K562 (cell line): ENCODE data around the gene TMTC2. TPM values are rescaled to one million over a fixed set of nuclear protein-coding genes. Genes with fewer than 3 reads are reported as not detected.

ENCODE experiments used
- ATAC-seq: fragments of 200-7000 bp; cut with Tn5 transposase; 3 replicates; pipeline ENCODE4 v1.9.1; 2020; ENCODE audit warnings: moderate library complexity
- BruUV-seq: library from RNA; stranded (reverse); fragments of 400-500 nt; replicated peaks from 2 replicates; lab custom pipeline; 2021; lab: Mats Ljungman, UMichigan
- CTCF ChIA-PET: fragments of 300-600 bp; formaldehyde crosslinking; extraction: SDS; loops from one replicate; lab custom pipeline; 2021; ENCODE audit warnings: low intra/inter-chr PET ratio; lab: Yijun Ruan, JAX
- POLR2A ChIA-PET: fragments of 300-600, 350-650 bp; sonication (Branson Sonifier 250); formaldehyde crosslinking; extraction: SDS; loops from one replicate; lab custom pipeline; 2021; ENCODE audit warnings: antibody characterized with exemption, inconsistent platforms; lab: Yijun Ruan, JAX
- DNase-seq, 4 experiments: peaks; one replicate each; pipeline versions ENCODE4 v3.0.0 to v3.0.0-alpha.2; 2011 to 2018; ENCODE audit warnings: low spot score in 3 of 4, mixed read lengths in 3 of 4; ENCODE audit errors: extremely low read depth in 1 of 4
- FAIRE-seq: peaks from 2 replicates; lab custom pipeline; 2011; peaks lifted over from hg19 to GRCh38; lab: Jason Lieb, UNC
- H2AFZ ChIP-seq: 2 replicates; pipeline ENCODE4 v1.6.0; 2011; ENCODE audit warnings: low read depth, low read length, control low read depth, inconsistent platforms
- H3K27ac ChIP-seq: fragments of 200-600 bp; 3 replicates; pipeline ENCODE4 v1.8.0; 2011; ENCODE audit warnings: low read depth, mild to moderate bottlenecking, control low read depth, inconsistent platforms, low read length, moderate library complexity, mixed read lengths; ENCODE audit errors: extremely low read depth
- H3K27me3 ChIP-seq, 2 experiments: fragments of 300-600 bp in 1 of 2; 2 replicates in 1 of 2; 3 replicates in 1 of 2; pipeline versions ENCODE4 v1.6.0 to v1.8.0; 2011; ENCODE audit warnings: inconsistent platforms in 2 of 2, low read length in 2 of 2, mild to moderate bottlenecking in 1 of 2, mixed read lengths in 1 of 2, moderate library complexity in 1 of 2; ENCODE audit not compliant: control insufficient read depth in 2 of 2, insufficient read depth in 2 of 2
- H3K36me3 ChIP-seq: fragments of 300-600 bp; 3 replicates; pipeline ENCODE4 v1.8.0; 2011; ENCODE audit warnings: mild to moderate bottlenecking, low read length, inconsistent platforms; ENCODE audit not compliant: control insufficient read depth, insufficient read depth
- H3K4me1 ChIP-seq, 2 experiments: fragments of 200-600 bp in 1 of 2; replicated peaks in 1 of 2; 2 replicates in 1 of 2; 3 replicates in 1 of 2; pipeline versions ENCODE4 v1.5.1 to v1.8.0; 2011; ENCODE audit warnings: inconsistent platforms in 2 of 2, low read length in 2 of 2, mild to moderate bottlenecking in 1 of 2, mixed read lengths in 1 of 2, moderate library complexity in 1 of 2; ENCODE audit not compliant: control insufficient read depth in 2 of 2, insufficient read depth in 2 of 2
- H3K4me2 ChIP-seq: 2 replicates; pipeline ENCODE4 v1.6.1; 2011; ENCODE audit warnings: low read length, control low read depth, inconsistent platforms, mixed read lengths; ENCODE audit not compliant: insufficient read depth
- H3K4me3 ChIP-seq: fragments of 200-600 bp; sonication (generic), shearing (Covaris generic); 2 replicates; pipeline ENCODE4 v1.5.1; 2016; ENCODE audit warnings: control low read depth, inconsistent platforms
- H3K79me2 ChIP-seq: fragments of 200-600 bp; 3 replicates; pipeline ENCODE4 v1.8.0; 2011; ENCODE audit warnings: low read length, inconsistent platforms; ENCODE audit not compliant: control insufficient read depth, insufficient read depth
- H3K9ac ChIP-seq, 2 experiments: 2 replicates each; pipeline versions ENCODE4 v1.6.0 to v1.6.1; 2011; ENCODE audit warnings: low read depth in 2 of 2, low read length in 2 of 2, control low read depth in 1 of 2, inconsistent platforms in 1 of 2, mild to moderate bottlenecking in 1 of 2, mixed read lengths in 1 of 2; ENCODE audit not compliant: insufficient read depth in 1 of 2
- H3K9me1 ChIP-seq: one replicate; pipeline ENCODE4 v1.6.0; 2011; ENCODE audit warnings: inconsistent platforms, mild to moderate bottlenecking, low read length, moderate library complexity; ENCODE audit not compliant: control insufficient read depth, insufficient read depth
- H3K9me3 ChIP-seq: replicated peaks from 2 replicates; pipeline ENCODE4 v1.5.1; 2011; ENCODE audit warnings: low read depth, low read length, inconsistent platforms; ENCODE audit not compliant: control insufficient read depth, insufficient read depth
- H4K20me1 ChIP-seq: replicated peaks from 2 replicates; pipeline ENCODE4 v1.6.1; 2011; ENCODE audit warnings: low read length, inconsistent platforms, mixed read lengths; ENCODE audit not compliant: control insufficient read depth, insufficient read depth
- NUFIP1 ChIP-seq: fragments of 450-650 bp; IDR thresholded peaks from 2 replicates; pipeline ENCODE4 v1.6.1; 2018; ENCODE audit not compliant: partially characterized antibody
- ZHX1 ChIP-seq: fragments of 150-350 bp; conservative IDR thresholded peaks from 2 replicates; pipeline ENCODE4 v1.6.1; 2014; ENCODE audit warnings: low read length
- WGBS: fragments of 100-300 bp; shearing (Covaris generic); methylation state at CpG from one replicate; pipeline ENCODE4 v1.1.6; 2016; ENCODE audit warnings: low coverage, mixed read lengths; ENCODE audit not compliant: insufficient coverage; ENCODE audit errors: missing lambda C conversion rate; 5-methylcytosine and 5-hydroxymethylcytosine counted together
- in situ Hi-C: fragments of 300-500 bp; cut with MboI; formaldehyde crosslinking; loops from 4 replicates; pipeline ENCODE4 v1.15.0; 2018; ENCODE audit warnings: inconsistent platforms, mixed read lengths
- intact Hi-C: fragments of 100-400 bp; cut with micrococcal nuclease; formaldehyde crosslinking; loops from 2 replicates; pipeline ENCODE4 v1.14.2; 2022
- polyA plus RNA-seq, 8 experiments: library from polyadenylated mRNA; depleted of rRNA in 4 of 8; stranded (reverse) in 5 of 8; unstranded in 3 of 8; fragments of >200 nt; fragmentation: Nextera tagmentation in 2 of 8; fragmentation: Illumina TruSeq in 1 of 8; extraction: Ambion mirVana in 2 of 8; extraction: Trizol in 1 of 8; gene quantifications; 2 replicates each; pipeline versions ENCODE4 v1.2.1 to v1.2.3, GENCODE V29; 2011 to 2014; ENCODE audit warnings: inconsistent platforms in 1 of 8, missing spikeins in 1 of 8
- total RNA-seq, 7 experiments: library from RNA; depleted of rRNA in 6 of 7; stranded (reverse); fragments of >200 nt in 6 of 7; fragmentation: Illumina TruSeq in 2 of 7; extraction: Trizol in 2 of 7; gene quantifications; 2 replicates each; pipeline versions ENCODE4 v1.2.1 to v1.2.3, GENCODE V29; 2011 to 2021; ENCODE audit warnings: low replicate concordance in 1 of 7

Gene TMTC2
- total and polyA plus RNA-seq, 9 of the 15 experiments (the other 6 are each of a cell fraction or from before 2014, with no cell fraction given): 0.29 to 1.1 (median 0.55) TPM

GRCh38 chr12:82968631-82969367 lies 282.1 kb downstream of the TMTC2 start (continued):
- TF ChIP-seq ZHX1: no peak

DNA sequence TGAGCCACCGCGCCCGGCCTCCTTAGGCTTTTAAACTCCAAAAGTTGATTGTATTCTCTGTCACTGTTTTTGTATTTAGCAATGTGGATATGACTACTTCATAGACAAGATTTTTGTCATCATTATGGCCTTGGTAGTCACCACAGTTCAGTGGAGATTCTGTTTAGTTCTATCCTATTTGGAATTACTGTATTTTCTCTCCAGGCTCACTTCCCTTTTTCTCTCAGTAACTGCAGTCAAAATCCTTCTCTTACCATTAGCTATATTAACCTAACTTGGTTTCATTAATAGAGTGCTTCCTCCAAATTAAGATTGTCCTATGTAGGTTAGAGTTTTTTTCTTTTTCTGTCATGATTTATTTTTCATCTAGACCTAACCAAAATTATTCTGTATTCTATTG lies 283.9 kb downstream of the TMTC2 start:
- BruUV-seq: no TSS peak

More for the DNA sequence above, 283.9 kb downstream of the TMTC2 start:
- Histone ChIP-seq H4K20me1 (no peaks in the 10 kb centered on the region), H3K4me2 (no peak overlapping the region), H2AFZ (no peak overlapping the region), H3K9me3 (no peaks in the 10 kb centered on the region), H3K36me3 (no peaks in the 10 kb centered on the region), H3K4me1 (no peaks in the 10 kb centered on the region), H3K27ac (no peak overlapping the region), H3K9me1 (no peaks in the 10 kb centered on the region), H3K9ac (no peak overlapping the region), H3K27me3 (no peaks in the 10 kb centered on the region), H3K4me3 (no peak overlapping the region), H3K79me2 (no peaks in the 10 kb centered on the region)
- intact Hi-C loops: no loop called here
- ATAC-seq (no peak), DNase-seq (no peak), FAIRE-seq (no peak)
- ChIA-PET CTCF (no interaction called here), POLR2A (no interaction called here)
- WGBS: 21% methylated on average over 3 of the region's 3 CpGs
- no peak for TF ChIP-seq NUFIP1
- in situ Hi-C loops: no loop called here
